Measurements from ENCODE around the gene MEGF6.

Gene MEGF6

DNA sequence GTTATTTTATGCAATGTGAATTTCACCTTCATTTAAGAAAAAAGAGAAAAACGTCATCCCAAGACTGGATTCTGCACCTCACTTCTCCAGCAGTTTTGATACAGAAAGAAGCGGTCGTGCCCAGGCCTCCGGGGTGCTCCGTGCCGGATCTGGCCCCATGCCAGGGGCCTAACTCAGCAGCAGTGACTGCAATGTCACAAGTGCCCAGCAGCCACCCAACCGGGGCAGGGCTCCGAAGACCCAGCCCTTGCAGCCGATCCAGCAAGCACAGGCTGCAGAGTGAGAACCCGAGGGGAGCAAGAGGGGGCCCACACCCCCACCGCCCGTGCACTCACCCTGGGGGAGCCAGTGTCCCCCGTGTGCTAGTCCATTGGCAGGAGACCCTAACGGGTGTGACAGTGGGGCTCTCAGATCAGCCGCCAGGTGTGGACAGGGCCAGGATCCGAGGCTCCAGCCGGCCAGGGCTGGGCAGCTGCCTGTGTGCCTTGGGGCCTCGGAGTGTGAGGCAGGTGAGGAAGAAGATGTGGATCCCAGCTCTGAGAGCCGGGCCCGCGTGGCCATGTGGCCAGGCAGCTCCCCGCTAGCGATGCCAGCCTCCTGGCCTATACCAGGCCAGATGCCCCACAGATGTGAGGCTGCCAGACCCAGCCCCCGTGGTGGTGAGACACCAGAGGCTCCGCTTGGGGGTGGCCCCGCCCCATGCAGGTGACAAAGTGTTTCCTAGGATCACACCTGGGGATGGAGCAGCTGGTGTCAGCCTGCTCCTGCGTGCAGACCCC is 60.6 kb downstream of the MEGF6 start:
- no peak for DNase-seq

DNA sequence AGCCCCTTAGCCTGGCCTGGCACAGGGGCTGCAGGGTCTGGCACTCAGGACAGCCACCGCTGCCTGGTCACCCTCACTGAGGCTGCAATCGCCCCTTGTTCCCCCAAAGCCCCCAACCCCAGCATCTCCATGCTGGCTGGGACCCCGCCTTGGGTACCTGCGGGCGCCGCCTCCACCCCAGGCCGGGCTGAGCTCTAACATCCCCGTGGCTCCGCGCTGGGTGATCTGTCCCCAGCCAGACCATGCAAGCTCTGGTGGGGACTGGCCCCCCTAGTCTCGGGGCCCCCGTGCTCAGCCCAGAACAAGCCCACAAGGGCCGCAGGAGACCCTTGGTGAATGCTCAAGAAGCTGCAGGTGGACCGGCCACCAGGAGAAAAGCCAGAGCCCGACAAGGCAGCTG is 62.4 kb downstream of the MEGF6 start:
- no peak for DNase-seq

DNA sequence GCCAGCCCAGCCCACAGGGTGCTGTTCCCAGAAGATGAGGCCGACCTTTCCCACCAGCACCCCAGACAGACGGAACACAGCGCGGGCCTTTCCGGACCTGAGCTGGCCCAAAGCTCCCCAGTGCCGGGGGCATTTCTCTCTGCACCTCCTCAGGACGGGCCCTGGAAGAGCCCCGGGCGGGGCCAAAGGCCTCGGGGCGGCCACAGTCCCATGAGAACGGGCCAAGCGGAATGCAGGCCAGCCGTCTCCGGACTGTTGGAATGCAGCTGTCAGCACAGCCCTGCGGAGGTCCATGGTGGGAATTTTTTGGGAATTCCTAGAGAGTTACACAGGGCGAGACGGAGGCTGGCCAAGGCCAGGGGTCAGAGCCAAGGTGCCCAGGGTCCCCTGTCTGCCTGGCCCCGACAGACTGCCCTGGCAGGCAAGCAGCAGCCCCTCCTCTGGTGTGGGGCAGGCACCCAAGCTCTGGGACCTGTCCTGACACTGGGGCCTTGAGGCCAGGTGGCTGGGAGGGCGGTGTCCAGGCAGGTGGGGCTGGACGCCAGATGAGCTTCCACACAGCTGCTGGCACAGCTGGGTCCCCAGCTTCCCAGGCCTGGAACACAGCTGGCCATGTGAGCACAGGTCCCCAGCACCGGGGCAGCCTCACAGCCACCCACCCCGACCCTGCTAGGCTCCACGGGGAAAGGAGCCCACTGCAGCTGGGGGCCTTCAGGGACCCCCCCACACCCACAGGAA is 63.0 kb downstream of the MEGF6 start:
- no peak for DNase-seq

DNA sequence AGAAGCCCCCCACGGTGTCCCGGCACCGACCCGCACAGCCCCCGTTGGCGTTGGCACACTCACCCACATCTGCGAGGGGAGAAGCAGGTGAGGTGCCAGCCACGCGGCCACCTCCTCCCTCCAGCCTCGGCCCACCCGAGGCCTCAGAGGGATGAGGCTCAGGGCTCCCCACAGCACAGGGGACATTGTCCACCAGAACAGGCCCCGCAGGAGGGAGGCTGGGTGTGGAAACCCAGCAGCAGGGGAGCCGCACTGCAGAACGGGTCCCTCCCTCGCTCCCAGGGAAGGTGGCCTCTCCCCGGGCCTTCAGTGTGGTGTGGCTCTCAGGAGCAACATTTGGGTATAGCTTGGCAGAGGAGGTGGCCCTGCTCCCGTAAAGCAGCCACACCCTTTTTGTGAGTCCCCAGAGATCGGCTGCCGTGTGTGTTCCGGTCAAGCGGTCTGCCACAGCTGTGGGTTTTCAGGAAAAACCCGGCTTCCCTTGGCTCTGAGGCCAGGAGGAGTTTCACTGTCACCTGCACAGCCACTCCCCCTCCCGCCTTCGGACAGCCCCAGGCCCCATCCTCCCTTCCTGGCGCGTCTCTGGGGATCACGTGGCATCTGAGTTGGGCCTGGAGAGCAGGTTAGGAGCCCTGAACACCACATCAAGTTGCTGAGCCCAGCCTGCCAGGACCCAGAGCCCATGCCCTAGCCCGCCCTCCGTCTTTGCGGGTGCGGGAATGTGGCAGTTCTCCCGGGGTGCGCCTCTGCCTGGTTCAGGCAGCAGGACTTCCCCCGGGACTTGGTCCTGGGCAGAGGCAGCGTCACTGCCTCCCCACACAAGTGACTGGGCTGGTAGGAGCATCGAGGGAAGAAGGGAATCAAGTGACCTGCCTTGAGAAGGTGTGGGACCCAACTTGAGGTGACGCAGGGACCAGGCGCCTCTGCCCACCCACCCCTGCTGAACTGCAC is 64.0 kb downstream of the MEGF6 start:
- no peak for DNase-seq

DNA sequence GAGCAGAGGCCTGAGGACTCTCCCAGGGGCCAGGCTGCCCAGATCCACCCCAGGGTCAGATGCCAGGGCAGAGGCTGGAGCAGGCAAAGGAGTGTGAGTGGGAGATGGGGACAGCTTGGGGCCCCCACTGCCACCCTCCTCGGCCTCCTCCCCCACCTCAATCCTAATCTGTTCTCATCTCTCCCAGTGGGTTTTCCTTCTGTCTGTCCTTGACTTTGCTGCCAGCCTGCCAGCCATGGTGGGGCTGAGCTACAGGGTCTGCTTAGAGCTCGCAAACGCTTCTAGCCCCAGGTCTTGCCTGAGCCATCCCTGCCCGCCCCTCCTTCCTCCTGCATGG is 65.3 kb downstream of the MEGF6 start:
- DNase-seq: no peak

DNA sequence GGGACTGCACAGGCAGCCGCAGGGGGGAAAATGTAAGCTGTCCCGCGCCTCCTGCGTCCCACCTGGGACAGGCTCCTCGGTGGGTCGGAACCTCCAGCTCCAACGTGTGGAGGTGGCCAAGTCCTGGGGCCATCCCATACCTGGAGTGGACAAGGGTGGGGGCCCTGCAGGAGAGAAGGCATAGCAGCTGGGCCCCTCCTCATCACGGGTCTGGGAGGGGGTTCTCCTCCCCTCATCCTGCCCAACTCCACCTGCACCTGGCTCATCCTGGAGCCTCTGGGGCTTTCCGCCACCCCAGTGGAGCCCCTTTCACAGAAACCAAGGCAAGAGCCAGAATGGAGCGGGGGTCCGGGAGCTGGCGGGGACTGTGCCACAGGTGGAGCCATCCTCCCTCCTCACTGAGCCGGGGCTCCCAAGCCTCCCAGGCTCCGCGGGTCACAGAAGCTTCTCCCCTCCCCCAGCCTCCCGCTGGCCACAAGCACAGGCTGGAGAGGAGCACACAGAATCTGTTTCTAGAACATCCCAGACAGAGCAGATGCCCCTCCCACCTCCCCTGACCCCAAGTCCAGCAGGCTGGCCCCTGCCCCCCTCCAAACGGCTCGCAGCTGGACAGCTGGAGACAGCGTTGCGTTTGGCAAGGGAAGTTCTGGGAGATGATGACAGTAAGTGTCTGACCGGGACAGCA is 65.8 kb downstream of the MEGF6 start:
- no peak for DNase-seq

DNA sequence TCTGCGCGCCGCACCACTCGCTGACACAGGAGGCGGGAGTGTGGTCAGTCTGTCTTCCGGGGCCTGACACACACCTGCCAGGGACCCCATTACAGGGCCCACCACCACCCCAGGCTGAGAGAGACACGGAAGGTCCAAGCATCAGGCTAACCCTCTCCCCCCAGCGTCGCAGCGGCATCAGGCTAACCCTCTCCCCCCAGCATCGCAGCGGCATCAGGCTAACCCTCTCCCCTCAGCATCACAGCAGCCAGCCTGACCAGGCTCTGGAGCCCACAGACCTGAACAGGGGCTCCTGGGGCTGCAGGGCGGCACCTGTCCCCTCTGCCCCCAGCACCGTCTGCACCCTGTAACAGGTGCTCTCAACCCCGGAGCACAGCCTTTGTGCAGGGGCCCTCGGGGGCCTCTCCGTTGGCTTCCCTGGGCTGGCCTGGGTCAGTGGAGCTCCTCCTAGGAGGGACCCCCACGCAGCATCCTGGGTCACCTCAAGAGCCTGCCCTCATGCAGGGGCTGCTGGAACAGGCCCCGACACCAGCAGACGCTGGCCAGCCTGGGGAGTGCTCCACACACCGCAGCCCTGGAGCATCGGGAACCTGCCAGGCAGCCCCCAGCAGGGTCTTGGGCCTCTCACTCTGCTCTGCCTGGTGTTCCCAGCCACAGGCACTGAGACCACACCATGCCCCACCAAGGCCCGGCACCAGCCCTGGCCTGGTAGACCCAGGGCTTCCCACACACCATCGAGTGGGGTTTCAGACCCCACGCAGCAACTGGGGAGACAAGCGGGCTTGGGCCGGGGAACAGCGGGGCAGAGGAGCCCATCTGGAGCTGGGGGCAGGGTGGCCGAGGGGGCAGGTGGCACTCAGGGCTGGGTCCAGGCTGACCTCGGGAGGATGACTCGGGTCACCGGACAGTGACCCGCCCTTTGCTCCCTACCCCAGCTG is 67.0 kb downstream of the MEGF6 start:
- no peak for DNase-seq

DNA sequence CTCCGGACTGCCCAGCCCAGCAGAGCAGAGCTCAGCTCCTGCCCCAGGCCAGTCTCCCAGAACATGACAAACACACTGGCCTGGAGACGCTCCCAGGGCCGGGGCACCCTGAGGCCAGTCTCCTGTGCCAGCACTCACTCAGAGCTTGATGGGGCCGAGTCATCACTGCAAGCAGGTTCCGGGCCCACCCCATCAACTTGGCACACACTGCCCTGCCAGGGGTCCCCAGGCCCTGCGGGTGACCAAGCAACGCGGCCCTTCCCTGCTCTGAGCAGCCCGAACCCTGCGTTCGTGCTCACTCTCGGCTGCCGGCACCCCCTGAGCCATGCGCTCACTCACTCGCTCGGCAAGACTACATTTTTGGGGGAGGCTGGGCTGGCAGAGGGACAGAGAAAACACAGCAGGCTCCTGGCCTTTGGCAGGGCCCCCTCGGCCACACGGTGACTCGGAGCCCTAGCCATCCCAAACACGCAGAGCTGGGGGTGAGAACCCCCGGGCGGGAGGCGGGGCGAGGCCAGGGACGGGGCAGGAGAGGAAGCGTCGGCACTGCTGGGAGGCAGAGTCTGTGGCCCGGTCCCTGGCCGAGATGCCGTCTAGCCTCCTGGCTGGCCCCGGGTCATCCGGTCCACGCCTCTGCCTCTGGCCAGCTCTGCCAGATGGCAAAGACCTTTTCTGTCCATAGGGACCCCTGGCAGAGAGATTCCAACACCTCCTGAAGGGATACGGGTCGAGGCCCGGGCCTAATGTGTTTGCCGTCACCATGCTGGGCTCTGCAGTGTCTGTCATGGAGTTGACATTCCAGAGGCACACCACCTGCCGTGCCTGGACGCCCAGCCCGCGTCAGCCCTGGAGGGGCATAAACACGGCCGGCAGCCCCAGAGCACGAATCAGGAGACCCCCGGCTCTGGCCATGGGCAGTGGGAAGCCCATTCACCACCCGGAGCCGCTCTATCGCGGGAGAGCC is 68.0 kb downstream of the MEGF6 start:
- no peak for DNase-seq

DNA sequence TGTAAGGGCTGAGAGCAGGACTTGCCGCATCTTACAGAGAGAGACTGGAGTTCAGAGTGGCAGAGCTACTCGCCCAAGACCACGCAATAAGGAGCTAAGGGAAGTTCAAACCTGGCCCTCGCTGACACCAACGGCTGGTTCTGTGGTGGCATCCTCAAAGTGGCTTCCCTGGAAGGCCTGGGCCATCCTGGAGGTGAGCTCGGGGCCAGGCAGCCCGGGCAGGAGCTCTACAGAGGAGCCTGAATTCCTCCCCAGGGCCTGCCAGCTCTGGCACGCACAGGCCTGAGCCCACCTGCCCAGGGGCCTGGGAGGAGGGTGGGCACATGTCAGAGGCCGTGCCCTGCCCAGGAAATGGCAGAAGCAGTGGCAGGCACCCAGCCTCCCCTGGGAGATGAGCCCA is 68.6 kb downstream of the MEGF6 start:
- DNase-seq: no peak

DNA sequence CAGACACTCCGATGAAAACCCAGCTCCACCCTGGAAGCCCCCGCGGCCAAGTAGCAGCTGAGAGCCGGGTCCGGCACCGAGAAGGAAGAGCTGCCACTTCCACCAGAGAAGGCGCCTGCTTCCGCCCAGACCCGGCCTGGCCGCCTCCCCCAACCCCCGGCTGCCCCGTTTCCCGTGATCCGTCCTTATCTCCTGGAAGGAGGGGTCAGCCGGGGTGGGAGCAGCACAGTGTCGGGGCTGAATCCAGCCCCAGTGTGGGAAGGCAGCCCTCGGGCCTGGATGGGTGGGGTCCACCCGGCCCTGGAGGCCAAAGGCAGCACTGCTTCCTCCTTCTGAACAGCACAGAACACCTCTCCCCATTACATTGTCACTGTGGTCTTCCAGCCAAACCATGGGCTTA is 69.4 kb downstream of the MEGF6 start:
- no peak for DNase-seq

DNA sequence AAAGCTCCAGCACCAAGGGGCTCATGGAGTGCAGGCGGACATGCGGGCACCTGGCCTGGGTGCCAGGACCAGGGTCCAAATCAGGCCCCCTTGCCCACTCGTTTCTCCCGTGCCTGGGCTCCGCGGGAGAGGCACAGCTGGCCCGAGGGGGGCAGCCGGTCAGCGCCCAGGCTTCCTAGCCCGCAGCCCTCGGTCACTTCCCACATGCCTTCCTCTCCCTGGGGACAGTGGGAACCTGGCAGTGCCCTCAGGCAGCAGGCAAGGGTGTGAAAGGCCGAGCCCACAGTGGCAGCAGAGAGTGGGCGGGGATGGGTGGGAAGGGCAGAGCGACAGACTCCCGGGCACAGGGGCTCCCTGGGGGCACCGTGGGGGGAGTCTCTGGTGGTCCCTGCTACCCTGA is 69.8 kb downstream of the MEGF6 start:
- DNase-seq: no peak

DNA sequence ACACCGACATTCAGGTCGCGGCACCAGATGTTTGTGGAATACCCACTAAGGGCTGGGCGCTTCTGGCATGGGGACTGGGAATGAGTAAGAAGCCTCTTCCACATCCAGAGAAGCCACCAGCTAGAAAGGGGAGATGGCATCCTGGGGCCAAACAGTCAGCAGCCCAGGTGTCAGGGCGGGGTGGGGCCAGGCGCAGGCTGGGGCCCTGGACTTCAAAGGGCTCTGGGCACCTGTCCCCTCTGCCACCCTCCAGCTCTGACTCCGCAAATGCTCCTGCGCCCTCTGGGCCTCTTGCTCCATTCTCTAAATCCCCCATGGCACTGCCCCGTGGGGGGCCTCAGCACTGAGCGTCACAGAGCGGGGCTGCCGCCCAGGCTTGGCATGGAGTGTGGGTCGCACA is 70.4 kb downstream of the MEGF6 start:
- DNase-seq: no peak

DNA sequence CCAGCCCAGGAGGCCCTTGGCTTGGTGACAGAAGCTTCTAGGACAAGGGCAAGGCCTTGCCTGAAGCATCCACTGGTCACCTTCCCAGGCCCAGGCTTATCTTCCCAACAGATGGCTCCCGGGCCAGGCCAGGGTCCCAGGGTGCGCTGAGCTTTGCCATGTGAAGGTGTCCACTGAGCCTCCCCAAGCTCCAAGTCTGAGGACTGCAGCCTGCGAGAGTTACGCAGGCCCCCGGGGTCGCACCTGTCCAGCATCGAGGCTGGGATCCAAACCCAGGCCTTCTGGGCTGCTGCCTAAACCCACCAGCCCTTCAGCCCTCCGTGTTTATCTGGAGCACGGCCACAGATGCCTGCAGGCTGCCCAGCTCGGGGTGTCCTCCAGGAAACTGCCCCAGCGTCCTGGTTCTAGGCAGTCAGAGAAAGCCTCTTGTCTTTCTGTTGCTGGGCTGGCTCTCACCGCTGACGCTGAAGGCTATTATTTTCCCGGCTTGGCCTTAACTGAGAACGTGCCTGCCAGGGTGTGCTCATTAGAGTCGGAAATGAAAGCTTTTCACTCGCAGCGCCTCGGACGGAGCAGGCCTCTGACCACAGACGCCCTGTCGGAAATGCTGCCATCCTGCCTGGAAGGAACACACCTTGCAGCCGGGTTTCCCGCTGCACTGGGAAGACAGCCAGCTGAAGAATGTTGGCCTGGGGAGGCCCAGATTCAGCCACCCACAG is 71.4 kb downstream of the MEGF6 start:
- DNase-seq: no peak

DNA sequence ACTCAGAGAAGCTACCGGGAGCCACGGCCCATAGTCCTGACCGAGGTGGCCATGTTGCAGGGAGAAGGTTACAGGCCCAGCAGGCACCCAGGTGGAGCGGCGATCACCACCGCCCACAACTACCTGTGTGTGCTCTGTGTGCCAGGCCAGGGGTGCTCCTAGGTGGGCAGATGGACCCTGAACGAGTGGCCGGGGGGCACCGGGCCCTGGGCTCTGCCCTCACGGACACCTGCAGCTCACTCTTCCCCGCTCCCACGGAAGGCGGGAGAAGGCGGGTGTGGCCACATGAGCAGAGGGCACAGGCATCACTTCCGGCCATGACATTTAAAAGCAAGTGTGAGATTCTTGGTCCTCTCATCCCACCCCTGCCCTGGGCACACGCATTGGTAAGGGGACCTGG is 73.9 kb downstream of the MEGF6 start:
- DNase-seq: no peak

DNA sequence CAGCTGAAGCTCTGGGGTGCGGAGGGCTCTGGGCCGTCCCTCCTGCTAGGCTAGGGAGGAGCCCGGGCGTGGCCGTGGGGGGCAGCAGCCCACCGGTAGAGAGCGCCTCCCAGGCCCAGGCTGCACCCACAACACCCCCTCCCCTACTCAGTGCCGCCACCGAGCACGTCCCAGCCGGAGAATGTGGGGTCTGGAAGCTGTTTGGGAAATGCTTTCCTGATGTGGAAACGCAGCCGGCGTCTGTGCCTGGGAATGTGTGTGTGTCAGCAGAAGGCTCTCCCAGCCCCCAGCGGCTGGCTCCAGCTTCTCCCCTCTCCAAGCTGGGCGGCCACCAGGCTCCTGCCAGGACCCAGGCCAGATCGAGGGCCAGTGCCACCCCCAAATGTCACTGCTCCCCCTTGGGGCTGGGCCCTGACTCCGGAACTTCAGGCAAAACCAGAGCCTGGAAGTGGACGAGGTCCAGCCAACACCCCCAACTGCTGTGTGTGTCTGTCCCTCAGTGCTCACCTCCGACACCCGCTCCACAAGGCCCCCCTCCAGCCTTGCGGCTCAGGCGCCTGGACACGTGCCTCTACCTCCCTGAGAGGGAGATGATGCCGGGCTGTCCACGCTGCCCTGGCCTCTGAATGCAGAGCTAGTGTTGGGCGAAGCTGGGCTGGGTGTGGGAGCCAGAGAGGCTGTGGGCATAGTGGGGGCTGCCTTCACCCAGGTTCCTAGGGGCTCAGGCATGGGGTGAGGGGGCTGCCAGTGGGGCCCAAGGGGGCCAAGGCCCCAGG is 74.7 kb downstream of the MEGF6 start:
- DNase-seq: no peak

DNA sequence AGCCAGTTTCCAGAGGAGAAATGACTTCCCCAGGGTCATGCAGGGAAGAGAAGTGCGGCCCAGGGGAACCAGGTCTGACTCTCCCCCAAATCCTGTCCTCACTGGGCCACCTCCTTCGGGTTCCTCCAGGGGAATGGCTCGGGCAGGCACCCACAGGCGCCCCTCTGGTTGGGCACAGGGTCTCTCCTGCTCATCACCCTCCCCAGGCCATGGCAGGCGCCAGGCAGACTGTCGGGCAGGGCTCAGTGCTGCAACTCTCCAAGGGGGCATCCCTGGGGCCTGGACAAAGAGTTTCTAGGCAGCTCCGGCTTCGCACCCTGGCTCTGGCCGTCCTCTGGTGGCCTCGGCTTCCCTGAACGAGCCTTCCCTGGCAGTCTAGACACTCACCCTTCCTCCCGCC is 75.6 kb downstream of the MEGF6 start:
- no peak for DNase-seq

DNA sequence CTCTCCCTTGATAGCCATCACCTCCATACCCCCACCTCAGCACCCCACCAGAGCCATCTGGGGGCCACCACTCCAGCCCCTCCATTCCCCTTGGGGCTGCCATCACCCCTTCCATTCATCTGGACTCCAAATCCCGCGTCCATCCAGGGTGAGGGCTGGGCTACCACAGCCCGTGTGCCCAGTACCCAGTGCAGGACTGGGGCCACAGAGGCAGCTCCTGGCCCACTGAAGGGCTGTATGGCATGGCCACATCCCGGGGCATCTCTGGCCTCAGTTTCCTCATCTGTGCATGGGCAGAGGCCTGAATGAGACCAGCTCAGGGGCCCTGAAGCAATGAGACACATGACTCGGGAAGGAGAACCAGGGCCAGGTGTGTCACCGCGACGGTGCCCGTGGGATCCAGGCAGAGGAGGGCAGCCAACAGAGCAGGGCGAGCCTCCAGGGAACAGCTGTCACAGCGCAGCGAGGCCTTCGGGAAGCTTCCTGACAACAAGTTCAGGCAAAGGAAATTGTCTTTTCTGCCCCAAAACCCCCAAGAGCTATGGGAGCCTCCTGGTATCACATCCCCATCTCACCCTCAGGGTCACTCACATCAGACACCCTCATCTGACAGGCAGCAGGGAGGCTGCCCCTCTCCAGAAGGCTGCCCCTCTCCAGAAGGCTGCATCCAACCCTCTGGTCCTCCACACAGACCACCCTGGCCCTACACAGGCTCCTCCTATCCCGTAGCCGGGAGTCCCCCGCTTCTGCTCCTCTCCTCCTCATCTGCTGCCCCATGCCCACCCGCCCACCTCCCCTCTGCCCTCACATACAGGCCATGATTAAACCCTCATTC is 76.3 kb downstream of the MEGF6 start:
- DNase-seq: no peak
